C4-2B (cell line): ENCODE results near the gene C19orf12.

Experiments used
- CTCF ChIP-seq: fragments of 450-650 bp; conservative IDR thresholded peaks from 2 replicates; pipeline ENCODE4 v1.5.1; 2017; ENCODE audit warnings: mild to moderate bottlenecking
- ZFX ChIP-seq: fragments of 450-650 bp; IDR thresholded peaks from 2 replicates; pipeline ENCODE4 v1.6.1; 2017

GRCh38 chr19:29714371-29714952 lies 599 bp downstream of the C19orf12 start:
- TF ChIP-seq CTCF (no peak), ZFX (no peak)
